ENCODE measurements around the gene DLGAP5. TPM values are rescaled to one million over a fixed set of nuclear protein-coding genes. Genes with fewer than 3 reads are reported as not detected.

The DLGAP5 gene
- total and polyA plus RNA-seq, 2 of the 4 experiments (the other 2 are of a cell fraction) = 14.9 to 19.0 TPM

DNA sequence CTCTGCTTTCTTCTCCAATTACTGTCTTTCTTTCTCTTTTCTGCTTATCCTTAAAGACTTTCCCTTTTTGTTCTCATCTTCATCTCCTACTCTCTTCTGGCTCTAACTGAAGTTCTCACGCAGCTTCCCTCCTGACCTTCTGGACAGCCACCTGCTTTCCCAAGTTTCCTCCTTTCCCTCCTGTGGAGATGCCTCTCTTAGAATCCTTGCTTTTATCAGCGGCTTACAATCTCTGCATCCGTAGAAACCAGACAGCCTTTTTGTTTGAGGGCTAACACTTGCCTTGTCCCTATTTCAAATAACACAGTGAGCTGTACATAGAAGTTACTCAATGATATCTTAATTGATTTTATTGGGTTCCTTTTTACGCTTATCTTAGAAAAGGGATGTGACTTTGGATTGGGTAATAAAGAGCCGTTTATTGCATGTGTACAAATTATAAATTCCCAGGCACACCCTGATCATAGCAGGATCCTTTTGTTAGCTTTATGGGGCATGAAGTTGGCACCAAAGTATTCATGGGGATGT lies 64.4 kb downstream of the DLGAP5 start:
- Histone ChIP-seq H3K23ac (ENCODE audit: low read depth, low read length) (peak overlapping the region; percentile 8; the same call in 1 of the 2 replicates), H2BK15ac (ENCODE audit: low read depth, low read length) (no peak overlapping the region), H3K14ac (replicated peaks; ENCODE audit: low read depth, low read length) (0 out of 2 replicates have a peak overlapping the region, but pooled peaks have one; percentile 4), H4K8ac (ENCODE audit: low read depth in 2 of 2, low read length in 2 of 2) (no peak overlapping the region), H3K4me2 (ENCODE audit: low read depth, low read length) (no peak overlapping the region), H2BK5ac (ENCODE audit: low read depth, low read length, poor library complexity, severe bottlenecking) (no peak overlapping the region), H3K36me3 (ENCODE audit: control insufficient read depth, insufficient read depth, low read length) (peaks cover 3% of the 10 kb centered on the region; the same call in 1 of the 2 replicates), H3K79me1 (ENCODE audit: low read depth in 1 of 2, low read length in 2 of 2) (peaks cover 11 to 23% of the 10 kb centered on the region in 2 experiments), H3K56ac (ENCODE audit: extremely low read depth, insufficient read depth, low read length) (no peak overlapping the region), H4K91ac (ENCODE audit: insufficient read depth, low read depth, low read length) (no peak overlapping the region), H2BK120ac (ENCODE audit: low read depth, low read length) (no peak overlapping the region), H3K4ac (ENCODE audit: low read depth, low read length) (peak overlapping the region; percentile 46; the same call in 1 of the 2 replicates), H3K18ac (ENCODE audit: low read depth, low read length) (no peak overlapping the region), H2BK20ac (ENCODE audit: low read depth, low read length) (no peak overlapping the region), H4K5ac (ENCODE audit: low read depth, low read length) (no peak overlapping the region), H3K9me1 (ENCODE audit: insufficient read depth, low read length) (peaks cover 12% of the 10 kb centered on the region), H2AK5ac (ENCODE audit: low read depth, low read length) (0 out of 2 replicates have a peak overlapping the region, but pooled peaks have one; percentile 2), H3K27ac (ENCODE audit: insufficient read depth, low read length) (no peak overlapping the region), H3K27me3 (ENCODE audit: control insufficient read depth, insufficient read depth, low read length) (no peaks in the 10 kb centered on the region), H4K20me1 (ENCODE audit: insufficient read depth, low read length) (peaks cover 20% of the 10 kb centered on the region), H3K9ac (ENCODE audit: low read depth, low read length) (no peak overlapping the region), H2AK9ac (replicated peaks; ENCODE audit: low read depth, low read length, poor library complexity) (no peak overlapping the region), H2AFZ (replicated peaks; ENCODE audit: low read length, poor library complexity) (no peak overlapping the region), H3K9me3 (ENCODE audit: control insufficient read depth, insufficient read depth, low read length) (no peaks in the 10 kb centered on the region), H3K4me3 (ENCODE audit: insufficient read depth, low read depth, low read length) (no peak overlapping the region), H3K4me1 (ENCODE audit: control insufficient read depth, insufficient read depth, low read length) (peaks cover 25% of the 10 kb centered on the region)
- DNase-seq (no peak), ATAC-seq (ENCODE audit: low read depth) (no peak)
- intact Hi-C loops (cut with micrococcal nuclease) (loop anchor here (5.0 kb wide), 1 partner anchor 35 kb away; no protein-coding TSS in a partner anchor), in situ Hi-C loops (cut with MboI; ENCODE audit: low sequenced_read_pairs) (no loop called here), dilution Hi-C loops (cut with HindIII; ENCODE audit: low sequenced_read_pairs, unreplicated experiment) (no loop called here)
- ChIA-PET POLR2A (ENCODE audit: unreplicated experiment) (no interaction called here), CTCF (no interaction called here)
- no TSS peak for BruUV-seq (replicated peaks)
- TF ChIP-seq RAD21 (IDR thresholded peaks at IDR 0.05; ENCODE audit: low read length) (no peak), MXI1 (IDR thresholded peaks at IDR 0.05; ENCODE audit: borderline replicate concordance, low read depth, low read length) (no peak), CHD1 (IDR thresholded peaks at IDR 0.05; ENCODE audit: low read depth, low read length) (no peak), SMC3 (IDR thresholded peaks at IDR 0.05; ENCODE audit: low read depth, low read length) (no peak), MAZ (IDR thresholded peaks at IDR 0.05; ENCODE audit: borderline replicate concordance, low read depth, low read length) (no peak), CEBPB (IDR thresholded peaks at IDR 0.05; ENCODE audit: low read depth, low read length) (no peak), BHLHE40 (IDR thresholded peaks at IDR 0.05; ENCODE audit: low read depth, low read length) (no peak), NFE2L2 (IDR thresholded peaks at IDR 0.05; ENCODE audit: low read depth, low read length) (no peak)
- TF ChIP-seq, protein P1, sequence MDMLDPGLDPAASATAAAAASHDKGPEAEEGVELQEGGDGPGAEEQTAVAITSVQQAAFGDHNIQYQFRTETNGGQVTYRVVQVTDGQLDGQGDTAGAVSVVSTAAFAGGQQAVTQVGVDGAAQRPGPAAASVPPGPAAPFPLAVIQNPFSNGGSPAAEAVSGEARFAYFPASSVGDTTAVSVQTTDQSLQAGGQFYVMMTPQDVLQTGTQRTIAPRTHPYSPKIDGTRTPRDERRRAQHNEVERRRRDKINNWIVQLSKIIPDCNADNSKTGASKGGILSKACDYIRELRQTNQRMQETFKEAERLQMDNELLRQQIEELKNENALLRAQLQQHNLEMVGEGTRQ (IDR thresholded peaks at IDR 0.05; ENCODE audit: low read depth, low read length) = no peak
- TF ChIP-seq, protein P2, sequence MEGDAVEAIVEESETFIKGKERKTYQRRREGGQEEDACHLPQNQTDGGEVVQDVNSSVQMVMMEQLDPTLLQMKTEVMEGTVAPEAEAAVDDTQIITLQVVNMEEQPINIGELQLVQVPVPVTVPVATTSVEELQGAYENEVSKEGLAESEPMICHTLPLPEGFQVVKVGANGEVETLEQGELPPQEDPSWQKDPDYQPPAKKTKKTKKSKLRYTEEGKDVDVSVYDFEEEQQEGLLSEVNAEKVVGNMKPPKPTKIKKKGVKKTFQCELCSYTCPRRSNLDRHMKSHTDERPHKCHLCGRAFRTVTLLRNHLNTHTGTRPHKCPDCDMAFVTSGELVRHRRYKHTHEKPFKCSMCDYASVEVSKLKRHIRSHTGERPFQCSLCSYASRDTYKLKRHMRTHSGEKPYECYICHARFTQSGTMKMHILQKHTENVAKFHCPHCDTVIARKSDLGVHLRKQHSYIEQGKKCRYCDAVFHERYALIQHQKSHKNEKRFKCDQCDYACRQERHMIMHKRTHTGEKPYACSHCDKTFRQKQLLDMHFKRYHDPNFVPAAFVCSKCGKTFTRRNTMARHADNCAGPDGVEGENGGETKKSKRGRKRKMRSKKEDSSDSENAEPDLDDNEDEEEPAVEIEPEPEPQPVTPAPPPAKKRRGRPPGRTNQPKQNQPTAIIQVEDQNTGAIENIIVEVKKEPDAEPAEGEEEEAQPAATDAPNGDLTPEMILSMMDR (conservative IDR thresholded peaks at IDR 0.05; ENCODE audit: low read depth, low read length) = no peak
- 100% methylated on average over 1 of the region's 5 CpGs; no CpG with 5 or more reads in 1 of the 2 experiments for WGBS, 2 experiments (ENCODE audit: extremely low coverage in 2 of 2, insufficient read length in 1 of 2)
